Spinal cord (tissue), 10 donors: Measurements from ENCODE around the gene GEMIN5. TPM values are rescaled to one million over a fixed set of nuclear protein-coding genes. Genes with fewer than 3 reads are reported as not detected.

Experiments used
- DNase-seq, 6 donors: peaks; one replicate each; pipeline versions ENCODE4 v3.0.0 to v3.0.0-alpha.2; 2013 to 2015; ENCODE audit warnings: low spot score in 6 of 6, low read depth in 4 of 6
- H3K27ac ChIP-seq: one replicate; pipeline ENCODE4 v1.5.1; 2013; ENCODE audit warnings: low read depth, low read length, control low read depth
- H3K27me3 ChIP-seq: one replicate; pipeline ENCODE4 v1.6.1; 2013; ENCODE audit warnings: low read length; ENCODE audit not compliant: control insufficient read depth, insufficient read depth
- H3K36me3 ChIP-seq: one replicate; pipeline ENCODE4 v1.6.1; 2013; ENCODE audit warnings: low read length; ENCODE audit not compliant: control insufficient read depth, insufficient read depth
- H3K4me1 ChIP-seq: one replicate; pipeline ENCODE4 v1.6.1; 2013; ENCODE audit warnings: low read length; ENCODE audit not compliant: control insufficient read depth, insufficient read depth
- H3K4me3 ChIP-seq: one replicate; pipeline ENCODE4 v1.5.1; 2013; ENCODE audit warnings: low read depth, low read length, control low read depth
- H3K9me3 ChIP-seq: one replicate; pipeline ENCODE4 v1.6.1; 2013; ENCODE audit warnings: low read length; ENCODE audit not compliant: control insufficient read depth, insufficient read depth
- WGBS: methylation state at CpG from one replicate; pipeline ENCODE4 v1.1.5; 2013; ENCODE audit warnings: missing lambda C conversion rate; ENCODE audit not compliant: insufficient coverage; 5-methylcytosine and 5-hydroxymethylcytosine counted together
- polyA plus RNA-seq, 2 donors: library from polyadenylated mRNA; unstranded; fragments of 120-200 nt; gene quantifications; one replicate each; pipeline ENCODE4 v1.2.1, GENCODE V29; 2013; ENCODE audit not compliant: insufficient read length in 2 of 2
- total RNA-seq, 2 donors: library from RNA; depleted of rRNA in 1 of 2; stranded (reverse); fragments of 120-200 nt in 1 of 2; fragments of >200 nt in 1 of 2; gene quantifications; one replicate each; pipeline versions ENCODE4 v1.2.3 to v1.2.4, GENCODE V29; 2013 to 2014
- donor health status: healthy.

GEMIN5 gene
- total and polyA plus RNA-seq, 4 donors: 14.8 to 21.8 (median 18.3) TPM

DNA sequence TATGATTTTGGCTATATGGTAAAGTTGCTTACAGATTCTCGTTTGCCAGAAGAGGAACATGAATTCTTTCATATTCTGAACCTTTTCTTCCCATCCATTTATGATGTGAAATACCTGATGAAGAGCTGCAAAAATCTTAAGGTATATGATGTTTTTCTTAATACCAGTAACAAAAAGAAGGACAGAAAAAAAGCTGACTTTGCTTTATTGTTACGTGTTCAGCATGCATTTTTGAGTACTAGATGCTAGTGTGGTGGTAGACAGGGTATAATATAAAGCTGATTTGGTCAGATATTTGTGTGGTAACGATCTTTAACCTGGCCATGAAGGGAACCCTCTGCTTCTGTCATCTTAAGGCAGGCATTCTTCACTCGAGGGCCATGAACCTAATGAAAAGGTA, 66.3 kb downstream of the GEMIN5 start:
- H3K9me3 ChIP-seq: no peaks in the 10 kb centered on the region
- no peaks in the 10 kb centered on the region for H3K27me3 ChIP-seq
- 92% methylated on average over 3 of the region's 4 CpGs for WGBS
- no peak for DNase-seq
- H3K36me3 ChIP-seq: peaks cover 31% of the 10 kb centered on the region
- H3K27ac ChIP-seq: no peak overlapping the region
- H3K4me3 ChIP-seq: no peak overlapping the region
- no peaks in the 10 kb centered on the region for H3K4me1 ChIP-seq

DNA sequence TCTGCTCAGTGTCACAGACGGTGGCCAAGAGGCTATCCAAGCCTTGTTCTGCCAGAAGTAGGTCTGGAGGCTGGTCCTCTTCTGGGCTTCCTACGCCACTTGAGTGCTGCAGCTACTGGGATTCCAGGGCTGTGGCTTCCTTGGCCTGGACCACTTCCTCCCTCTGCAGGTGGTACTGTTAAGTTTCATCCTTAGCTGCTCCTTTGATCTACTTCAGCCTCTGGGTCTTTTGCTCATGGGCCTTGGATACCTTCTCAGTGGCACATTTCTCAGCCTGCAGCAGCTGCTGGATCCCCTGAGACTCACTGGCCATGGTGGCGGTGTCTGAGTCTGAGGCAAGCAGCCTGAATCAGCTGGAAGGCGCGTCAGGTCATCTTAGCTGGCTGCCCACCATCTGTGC, 69.3 kb downstream of the GEMIN5 start:
- WGBS: 95% methylated on average over 4 of the region's 5 CpGs
- Histone ChIP-seq H3K4me3 (no peak overlapping the region), H3K36me3 (peaks cover 30% of the 10 kb centered on the region), H3K27me3 (no peaks in the 10 kb centered on the region), H3K27ac (no peak overlapping the region), H3K4me1 (no peaks in the 10 kb centered on the region), H3K9me3 (no peaks in the 10 kb centered on the region)
- peak in 1 of 6 donors; percentile 10 for DNase-seq

GRCh38 chr5:154866841-154867240, 71.2 kb downstream of the GEMIN5 start:
- Histone ChIP-seq H3K4me1 (no peaks in the 10 kb centered on the region), H3K36me3 (peaks cover 29% of the 10 kb centered on the region), H3K27me3 (no peaks in the 10 kb centered on the region), H3K9me3 (no peaks in the 10 kb centered on the region), H3K27ac (no peak overlapping the region), H3K4me3 (no peak overlapping the region)
- WGBS: 92% methylated on average over 1 of the region's 2 CpGs
- no peak for DNase-seq

DNA sequence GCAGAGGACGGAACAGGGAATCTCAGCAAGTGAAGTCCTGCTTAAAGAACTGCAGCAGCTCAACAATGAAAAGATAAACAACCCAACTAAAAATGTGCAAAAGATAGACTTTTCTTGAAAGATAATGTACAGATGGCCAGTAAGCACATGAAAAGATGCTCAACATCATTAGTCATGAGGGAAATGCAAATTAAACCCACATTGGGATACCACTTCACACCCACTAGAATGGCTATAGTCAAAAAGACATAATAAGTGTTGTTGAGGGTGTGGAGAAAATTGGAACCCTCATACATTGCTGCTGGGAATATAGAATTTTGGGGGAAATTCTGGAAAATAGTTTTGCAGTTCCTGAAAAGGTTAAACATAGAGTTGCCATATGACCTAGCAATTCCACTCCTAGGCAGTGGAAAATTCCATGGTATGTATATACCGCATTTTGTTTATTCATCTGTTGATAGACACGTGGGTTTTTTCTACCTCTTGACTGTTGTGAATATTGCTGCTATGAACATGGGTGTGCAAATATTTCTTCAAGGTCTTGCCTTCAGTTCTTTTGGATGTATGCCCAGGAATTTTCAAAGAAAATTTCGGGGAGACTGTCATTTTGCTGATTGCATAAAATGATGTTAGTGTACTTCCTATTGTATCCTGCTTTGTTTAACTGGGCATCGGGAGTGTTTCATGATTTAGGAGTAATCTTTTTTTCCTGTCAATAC, 72.4 kb downstream of the GEMIN5 start:
- no peak overlapping the region for H3K27ac ChIP-seq
- no peak for DNase-seq
- peaks cover 30% of the 10 kb centered on the region for H3K36me3 ChIP-seq
- whole genome bisulfite sequencing: 89% methylated on average over 2 of the region's 5 CpGs
- no peaks in the 10 kb centered on the region for H3K4me1 ChIP-seq
- H3K4me3 ChIP-seq: no peak overlapping the region
- H3K9me3 ChIP-seq: no peaks in the 10 kb centered on the region
- H3K27me3 ChIP-seq: no peaks in the 10 kb centered on the region

GRCh38 chr5:154863291-154864080, 74.5 kb downstream of the GEMIN5 start:
- WGBS: 100% methylated on average over 2 of the region's 7 CpGs
- DNase-seq: no peak
- Histone ChIP-seq H3K27ac (no peak overlapping the region), H3K27me3 (no peaks in the 10 kb centered on the region), H3K9me3 (no peaks in the 10 kb centered on the region), H3K36me3 (peaks cover 20% of the 10 kb centered on the region), H3K4me1 (peaks cover 4% of the 10 kb centered on the region), H3K4me3 (no peak overlapping the region)

GRCh38 chr5:154862766-154863165, 75.2 kb downstream of the GEMIN5 start:
- Histone ChIP-seq H3K4me1 (peaks cover 4% of the 10 kb centered on the region), H3K9me3 (no peaks in the 10 kb centered on the region), H3K4me3 (no peak overlapping the region), H3K27me3 (no peaks in the 10 kb centered on the region), H3K27ac (no peak overlapping the region), H3K36me3 (peaks cover 20% of the 10 kb centered on the region)
- 90% methylated on average over 1 of the region's 2 CpGs for WGBS
- no peak for DNase-seq

GRCh38 chr5:154861946-154862345, 76.1 kb downstream of the GEMIN5 start:
- no peaks in the 10 kb centered on the region for H3K27me3 ChIP-seq
- H3K9me3 ChIP-seq: no peaks in the 10 kb centered on the region
- H3K4me1 ChIP-seq: peaks cover 12% of the 10 kb centered on the region
- DNase-seq: no peak
- H3K36me3 ChIP-seq: peaks cover 20% of the 10 kb centered on the region
- no peak overlapping the region for H3K27ac ChIP-seq
- 100% methylated on average over 1 of the region's 8 CpGs for WGBS
- no peak overlapping the region for H3K4me3 ChIP-seq

- H3K9me3 ChIP-seq: no peaks in the 10 kb centered on the region
- peaks cover 14% of the 10 kb centered on the region for H3K36me3 ChIP-seq
- H3K4me3 ChIP-seq: no peak overlapping the region
- WGBS: no CpG with 5 or more reads among the region's 4 CpGs
- H3K4me1 ChIP-seq: peaks cover 18% of the 10 kb centered on the region
- no peaks in the 10 kb centered on the region for H3K27me3 ChIP-seq
- H3K27ac ChIP-seq: no peak overlapping the region
- DNase-seq: no peak
These were observed 77.2 kb downstream of the GEMIN5 start for GRCh38 chr5:154860765-154861164.

DNA sequence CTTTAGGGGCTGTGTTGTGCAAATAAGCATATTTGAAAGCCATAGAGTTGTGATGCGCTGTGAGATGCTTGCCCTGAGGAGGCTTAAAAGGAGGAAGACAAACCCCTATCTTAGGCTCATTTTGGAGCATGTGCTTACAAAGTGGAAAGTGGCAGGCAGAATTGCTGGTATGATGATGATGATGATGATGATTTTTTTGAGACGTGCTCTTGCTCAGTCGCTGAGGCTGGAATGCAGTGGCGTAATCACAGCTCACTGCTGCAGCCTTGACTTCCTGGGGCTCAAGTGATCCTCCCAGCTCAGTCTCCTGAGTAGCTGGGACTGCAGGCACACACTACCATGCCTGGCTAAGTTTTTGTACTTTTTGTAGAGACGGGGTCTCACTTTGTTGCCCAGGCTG, 77.9 kb downstream of the GEMIN5 start:
- Histone ChIP-seq H3K4me3 (peak overlapping the region; percentile 84), H3K27ac (peak overlapping the region; percentile 100), H3K9me3 (no peaks in the 10 kb centered on the region), H3K27me3 (no peaks in the 10 kb centered on the region), H3K4me1 (peaks cover 18% of the 10 kb centered on the region), H3K36me3 (peaks cover 14% of the 10 kb centered on the region)
- DNase-seq: no peak
- 44% methylated on average over 5 of the region's 5 CpGs for WGBS
